Karpas-422 (cell line): ENCODE data around the gene CYB561. TPM values are rescaled to one million over a fixed set of nuclear protein-coding genes. Genes with fewer than 3 reads are reported as not detected.

Source experiments
- DNase-seq: peaks from one replicate; pipeline ENCODE4 v3.0.0-alpha.2; 2015
- H2AFZ ChIP-seq: fragments of 200-600 bp; sonication (generic); 2 replicates; pipeline ENCODE4 v1.6.1; 2014; ENCODE audit warnings: antibody characterized with exemption, low read length, mixed read lengths
- H3K27ac ChIP-seq: fragments of 200-600 bp; sonication (generic); 2 replicates; pipeline ENCODE4 v1.5.1; 2014; ENCODE audit warnings: mild to moderate bottlenecking, low read length, moderate library complexity
- H3K27me3 ChIP-seq: fragments of 200-600 bp; sonication (generic); 2 replicates; pipeline ENCODE4 v1.6.1; 2014; ENCODE audit warnings: low read length, mixed read lengths
- H3K36me3 ChIP-seq: fragments of 200-600 bp; sonication (generic); 2 replicates; pipeline ENCODE4 v1.6.1; 2014; ENCODE audit warnings: low read length, mixed read lengths; ENCODE audit not compliant: insufficient read depth
- H3K4me1 ChIP-seq: fragments of 200-600 bp; sonication (generic); 2 replicates; pipeline ENCODE4 v1.6.1; 2014; ENCODE audit warnings: mild to moderate bottlenecking, low read length, mixed read lengths
- H3K4me2 ChIP-seq: fragments of 200-600 bp; sonication (generic); 2 replicates; pipeline ENCODE4 v1.6.1; 2014; ENCODE audit warnings: low read length, low read depth, mild to moderate bottlenecking; ENCODE audit not compliant: poor library complexity, severe bottlenecking
- H3K4me3 ChIP-seq: fragments of 200-600 bp; sonication (generic); 2 replicates; pipeline ENCODE4 v1.5.1; 2014; ENCODE audit warnings: mild to moderate bottlenecking, antibody characterized with exemption, low read length, mixed read lengths
- H3K79me2 ChIP-seq: fragments of 200-600 bp; sonication (generic); 2 replicates; pipeline ENCODE4 v1.6.1; 2014; ENCODE audit warnings: mild to moderate bottlenecking, low read length, mixed read lengths
- H3K9ac ChIP-seq: fragments of 200-600 bp; sonication (generic); 2 replicates; pipeline ENCODE4 v1.6.0; 2014; ENCODE audit warnings: low read length
- H3K9me2 ChIP-seq: fragments of 200-600 bp; sonication (generic), shearing (Covaris generic); replicated peaks from 2 replicates; pipeline ENCODE4 v1.6.0; 2014; ENCODE audit warnings: mild to moderate bottlenecking, low read length, moderate library complexity; ENCODE audit not compliant: insufficient read depth
- H3K9me3 ChIP-seq: fragments of 300-700, 200-600 bp; sonication (generic); 2 replicates; pipeline ENCODE4 v1.6.1; 2014; ENCODE audit warnings: low read length, mixed read lengths
- H4K20me1 ChIP-seq: fragments of 200-600 bp; sonication (generic); 2 replicates; pipeline ENCODE4 v1.6.1; 2014; ENCODE audit warnings: mild to moderate bottlenecking, antibody characterized with exemption, low read length, low read depth; ENCODE audit not compliant: insufficient read depth
- total RNA-seq: library from RNA; depleted of rRNA; stranded (reverse); fragments of >200 nt; shearing (Covaris generic); gene quantifications from 2 replicates; pipeline ENCODE4 v1.2.3, GENCODE V29; 2014; ENCODE audit warnings: low replicate concordance

Gene CYB561
- total RNA-seq, 1 experiment from 2014 or later, result 4.0 TPM

DNA sequence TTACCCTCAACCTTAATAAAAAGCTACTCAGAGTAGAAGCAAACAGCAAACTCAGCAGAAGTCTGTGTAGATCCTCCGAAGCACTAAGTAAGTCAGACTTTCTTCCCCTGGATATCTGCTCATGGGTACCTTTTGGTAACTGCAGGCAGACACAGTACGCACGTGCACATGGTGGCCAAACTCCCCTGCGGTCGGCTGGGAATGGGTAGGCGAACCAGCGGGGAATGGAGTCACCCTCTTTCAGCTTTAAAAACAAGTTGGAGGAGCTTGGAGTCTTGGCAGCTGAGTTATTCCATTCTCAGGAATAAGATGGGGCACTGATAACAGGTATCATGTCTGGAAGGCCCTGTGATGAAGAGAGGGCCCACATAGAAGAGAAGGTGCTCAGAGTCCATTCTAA, 16.3 kb downstream of the CYB561 start:
- DNase-seq, result no peak
- Histone ChIP-seq H3K79me2 (no peaks in the 10 kb centered on the region), H2AFZ (no peak overlapping the region), H3K36me3 (no peaks in the 10 kb centered on the region), H3K4me1 (peaks cover 6% of the 10 kb centered on the region), H3K9me3 (no peaks in the 10 kb centered on the region), H3K4me2 (no peak overlapping the region), H3K27me3 (no peaks in the 10 kb centered on the region), H3K27ac (no peak overlapping the region), H3K9me2 (no peaks in the 10 kb centered on the region), H4K20me1 (no peaks in the 10 kb centered on the region), H3K9ac (no peak overlapping the region), H3K4me3 (no peak overlapping the region)

DNA sequence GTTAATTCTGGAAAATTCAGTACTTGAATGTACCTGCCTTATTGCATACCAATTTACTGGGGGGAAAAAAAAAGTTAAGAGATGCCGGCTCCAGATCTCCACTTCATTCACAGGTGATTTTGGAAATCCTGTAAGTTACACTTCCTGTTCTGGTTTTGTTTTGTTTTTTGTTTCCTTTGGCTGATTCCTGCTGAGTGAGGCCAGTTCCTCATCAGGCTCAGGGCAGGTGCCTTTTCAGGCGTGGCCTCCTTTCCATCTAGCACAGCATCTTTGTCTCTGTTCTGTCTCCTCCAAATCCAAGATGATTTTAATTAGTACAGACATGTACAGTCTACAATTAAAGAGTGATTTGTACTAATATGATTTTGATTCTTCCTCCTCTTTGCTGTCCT, 19.2 kb downstream of the CYB561 start:
- H3K9me3 ChIP-seq, result no peaks in the 10 kb centered on the region
- H3K9me2 ChIP-seq, result no peaks in the 10 kb centered on the region
- H3K79me2 ChIP-seq, result no peaks in the 10 kb centered on the region
- H3K4me1 ChIP-seq, result peaks cover 4% of the 10 kb centered on the region; the same call in 1 of the 2 replicates
- no peaks in the 10 kb centered on the region for H3K27me3 ChIP-seq
- no peak overlapping the region for H3K4me3 ChIP-seq
- no peak overlapping the region for H3K4me2 ChIP-seq
- H4K20me1 ChIP-seq, result no peaks in the 10 kb centered on the region
- H3K36me3 ChIP-seq, result no peaks in the 10 kb centered on the region
- no peak overlapping the region for H3K9ac ChIP-seq
- DNase-seq, result no peak
- H2AFZ ChIP-seq, result no peak overlapping the region
- no peak overlapping the region for H3K27ac ChIP-seq

DNA sequence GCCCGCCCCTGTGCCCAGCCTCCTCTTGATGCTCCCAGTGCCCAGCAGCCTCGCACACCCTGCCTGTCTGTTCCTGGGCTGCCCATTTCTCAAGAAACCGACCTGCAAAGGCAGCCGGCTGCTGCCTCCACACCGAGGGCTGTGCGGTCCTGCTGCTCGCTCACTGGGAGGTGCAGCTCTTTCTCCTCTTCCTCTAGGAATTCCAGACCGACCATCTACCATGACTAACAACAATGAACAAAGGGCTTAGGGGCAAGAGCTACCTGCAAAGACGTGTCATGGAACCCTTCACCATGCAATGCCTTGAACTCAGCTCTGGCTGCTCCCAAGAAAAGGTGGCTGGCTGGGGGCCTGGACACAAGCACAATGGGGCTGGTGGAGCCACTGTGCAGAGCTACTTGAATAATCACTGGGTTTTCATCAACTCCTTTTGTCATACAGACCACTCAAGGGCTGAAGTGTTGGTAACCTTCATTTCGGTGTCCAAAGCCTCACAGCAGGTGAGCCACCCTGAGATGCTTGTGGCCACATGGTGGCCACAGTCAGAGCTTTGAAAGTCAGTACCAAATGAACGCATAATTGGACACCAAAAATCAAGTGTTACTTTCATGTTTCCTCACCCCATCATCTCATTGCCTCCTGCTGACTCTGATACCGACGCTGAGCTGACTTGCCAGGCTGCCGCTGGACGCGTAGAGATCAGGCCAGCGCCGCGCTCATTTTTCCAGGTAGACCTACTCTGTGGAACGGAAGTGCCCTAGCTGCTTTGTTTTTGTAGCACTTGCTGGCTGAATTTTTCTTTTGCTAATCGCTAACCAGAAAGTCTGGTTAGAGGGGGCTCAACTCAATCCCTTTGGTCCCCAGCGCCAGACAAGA, 19.8 kb downstream of the CYB561 start:
- Histone ChIP-seq H4K20me1 (no peaks in the 10 kb centered on the region), H3K4me3 (no peak overlapping the region), H3K4me2 (no peak overlapping the region), H3K9me2 (no peaks in the 10 kb centered on the region), H3K27ac (no peak overlapping the region), H3K9me3 (no peaks in the 10 kb centered on the region), H2AFZ (no peak overlapping the region), H3K4me1 (peaks cover 4% of the 10 kb centered on the region; the same call in 1 of the 2 replicates), H3K9ac (no peak overlapping the region), H3K27me3 (no peaks in the 10 kb centered on the region), H3K36me3 (no peaks in the 10 kb centered on the region), H3K79me2 (no peaks in the 10 kb centered on the region)
- DNase-seq, result no peak

DNA sequence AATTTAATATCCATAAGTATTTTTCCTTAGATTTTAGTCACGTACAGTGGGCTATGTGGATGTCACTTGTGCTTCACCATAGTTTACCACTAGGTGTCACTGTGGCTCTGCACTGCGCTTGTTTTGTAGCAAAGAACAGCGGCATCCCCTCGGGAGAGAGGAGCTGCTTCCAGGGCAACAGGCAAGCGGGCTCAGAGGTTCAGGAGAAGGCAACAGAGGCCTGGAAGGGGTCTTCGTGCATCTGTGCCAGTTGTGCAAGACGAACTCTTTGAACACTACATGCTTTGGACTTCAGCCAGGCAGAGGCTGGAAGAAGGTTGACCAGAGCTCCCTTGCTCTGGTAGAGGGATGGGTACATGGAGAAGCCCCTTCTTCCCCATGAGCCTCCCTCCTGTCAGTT, 20.6 kb downstream of the CYB561 start:
- no peaks in the 10 kb centered on the region for H3K9me3 ChIP-seq
- H2AFZ ChIP-seq, result no peak overlapping the region
- peaks cover 4% of the 10 kb centered on the region; the same call in 1 of the 2 replicates for H3K4me1 ChIP-seq

DNA sequence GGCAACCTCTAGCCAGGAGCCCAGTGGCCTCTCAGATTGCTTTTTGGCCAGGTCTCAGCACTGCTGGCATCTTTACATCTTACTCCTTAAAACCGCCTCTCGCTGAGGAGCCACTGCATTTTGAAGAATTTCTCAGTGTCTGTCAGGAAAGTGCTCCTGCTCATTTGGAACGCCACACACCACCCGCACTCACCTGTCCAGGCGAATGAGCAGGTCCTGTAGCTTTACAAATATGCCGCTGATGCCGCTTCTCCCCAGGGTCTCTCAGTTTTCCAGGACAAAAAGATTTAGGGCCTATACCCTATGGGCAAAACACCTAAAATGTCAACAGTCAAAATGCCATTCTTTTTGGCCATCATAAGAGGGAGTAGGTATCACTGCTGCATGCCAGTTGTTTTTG, 22.1 kb downstream of the CYB561 start:
- no peaks in the 10 kb centered on the region for H3K79me2 ChIP-seq
- no peaks in the 10 kb centered on the region for H4K20me1 ChIP-seq
- H3K36me3 ChIP-seq, result no peaks in the 10 kb centered on the region
- no peak overlapping the region for H3K9ac ChIP-seq
- no peaks in the 10 kb centered on the region for H3K9me3 ChIP-seq
- H3K4me2 ChIP-seq, result no peak overlapping the region
- no peak for DNase-seq
- no peak overlapping the region for H3K4me3 ChIP-seq
- no peak overlapping the region for H3K27ac ChIP-seq
- H2AFZ ChIP-seq, result no peak overlapping the region
- H3K27me3 ChIP-seq, result no peaks in the 10 kb centered on the region
- H3K9me2 ChIP-seq, result no peaks in the 10 kb centered on the region
- peaks cover 4% of the 10 kb centered on the region; the same call in 1 of the 2 replicates for H3K4me1 ChIP-seq

More for the DNA sequence above, 20.6 kb downstream of the CYB561 start:
- Histone ChIP-seq H3K4me3 (no peak overlapping the region), H3K36me3 (no peaks in the 10 kb centered on the region), H3K4me2 (no peak overlapping the region), H3K9me2 (no peaks in the 10 kb centered on the region), H3K27ac (no peak overlapping the region), H3K27me3 (no peaks in the 10 kb centered on the region), H3K79me2 (no peaks in the 10 kb centered on the region), H3K9ac (no peak overlapping the region), H4K20me1 (no peaks in the 10 kb centered on the region)
- peak; percentile 91 for DNase-seq

DNA sequence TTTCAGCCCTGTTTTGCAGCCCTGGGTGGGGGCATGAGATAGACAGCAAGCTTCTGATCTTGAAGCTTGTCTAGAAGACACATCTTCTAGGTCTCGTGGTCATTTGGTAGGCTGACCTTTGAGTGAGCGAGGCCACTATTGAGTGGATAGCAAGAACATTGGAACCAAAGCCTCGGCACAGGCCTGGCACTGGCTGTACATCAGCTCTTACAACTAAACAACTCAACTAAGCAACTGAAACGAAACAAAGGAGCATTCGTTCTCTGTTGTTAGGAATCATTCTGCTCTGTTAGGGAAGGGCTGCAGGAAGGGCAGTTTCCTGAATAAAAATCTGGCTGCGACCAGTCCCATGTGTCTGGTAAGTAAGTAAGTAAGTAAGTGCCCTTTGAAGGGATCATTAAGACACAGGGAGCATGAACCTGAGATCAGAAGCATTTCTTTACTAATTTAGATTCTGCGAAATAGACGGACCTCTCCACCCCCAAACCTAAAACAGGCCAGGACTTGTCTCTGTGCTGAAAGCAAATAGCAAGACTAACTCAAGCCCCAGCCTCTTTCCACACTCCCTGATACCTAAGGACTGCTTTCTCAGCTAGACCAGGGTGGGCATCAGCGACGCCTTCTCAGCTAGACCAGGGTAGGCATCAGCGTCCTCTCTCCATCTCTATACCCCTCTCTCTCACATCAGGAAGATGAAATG, 22.7 kb downstream of the CYB561 start:
- Histone ChIP-seq H2AFZ (no peak overlapping the region), H4K20me1 (no peaks in the 10 kb centered on the region), H3K4me1 (peaks cover 4% of the 10 kb centered on the region; the same call in 1 of the 2 replicates), H3K4me3 (no peak overlapping the region), H3K9ac (no peak overlapping the region), H3K4me2 (no peak overlapping the region), H3K9me3 (no peaks in the 10 kb centered on the region), H3K79me2 (no peaks in the 10 kb centered on the region), H3K9me2 (no peaks in the 10 kb centered on the region), H3K27ac (no peak overlapping the region), H3K27me3 (no peaks in the 10 kb centered on the region), H3K36me3 (no peaks in the 10 kb centered on the region)
- DNase-seq, result no peak

DNA sequence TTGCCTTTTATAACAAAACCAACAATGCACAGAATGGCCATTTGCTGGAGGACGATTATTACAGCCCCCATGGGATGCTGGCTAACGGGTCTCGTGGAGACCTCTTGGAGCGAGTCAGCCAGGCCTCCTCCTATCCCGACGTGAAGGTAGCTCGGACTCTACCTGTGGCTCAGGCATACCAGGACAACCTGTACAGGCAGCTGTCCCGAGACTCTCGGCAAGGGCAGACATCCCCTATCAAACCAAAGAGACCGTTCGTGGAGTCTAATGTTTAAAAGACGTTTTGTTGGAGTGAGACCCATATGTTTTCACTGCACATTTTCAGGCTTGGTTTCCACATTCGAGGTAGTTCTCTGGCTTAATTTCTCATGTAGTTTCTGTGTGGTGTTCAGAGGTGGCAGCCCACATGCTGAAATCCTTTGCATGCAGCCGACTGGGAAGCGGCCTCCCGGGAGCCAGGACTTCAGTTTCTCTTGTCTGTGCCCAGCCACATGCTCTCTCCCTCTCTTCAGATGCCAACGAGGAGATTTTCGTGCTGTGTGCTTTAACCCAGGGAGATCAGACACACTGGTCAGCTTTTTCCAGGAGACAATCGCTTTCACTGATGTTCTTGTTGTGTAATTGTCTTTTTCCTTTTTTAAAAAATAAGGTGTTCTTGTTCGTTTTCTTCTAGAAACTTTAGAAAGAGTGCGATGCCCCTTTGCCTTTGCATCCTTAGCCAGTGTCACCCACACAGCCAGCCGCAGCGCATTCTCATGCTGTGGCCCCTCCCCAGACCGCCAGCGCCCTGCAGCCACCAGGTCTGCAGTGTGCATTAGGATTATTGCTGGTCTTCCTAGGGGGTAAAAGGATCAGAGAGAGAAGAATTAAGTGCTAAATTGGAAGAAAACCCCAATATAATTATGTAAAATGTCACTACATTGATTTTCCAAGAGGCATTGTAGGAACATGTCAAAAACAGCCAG, 24.1 kb downstream of the CYB561 start:
- Histone ChIP-seq H3K4me1 (peaks cover 4% of the 10 kb centered on the region; the same call in 1 of the 2 replicates), H4K20me1 (no peaks in the 10 kb centered on the region), H3K4me2 (no peak overlapping the region), H3K9me2 (no peaks in the 10 kb centered on the region), H3K27me3 (no peaks in the 10 kb centered on the region), H3K9me3 (no peaks in the 10 kb centered on the region), H3K36me3 (no peaks in the 10 kb centered on the region), H3K4me3 (no peak overlapping the region), H3K9ac (no peak overlapping the region), H2AFZ (no peak overlapping the region), H3K27ac (no peak overlapping the region), H3K79me2 (no peaks in the 10 kb centered on the region)
- DNase-seq, result no peak
